ENCODE results near the gene CROCC.

Gene CROCC

DNA sequence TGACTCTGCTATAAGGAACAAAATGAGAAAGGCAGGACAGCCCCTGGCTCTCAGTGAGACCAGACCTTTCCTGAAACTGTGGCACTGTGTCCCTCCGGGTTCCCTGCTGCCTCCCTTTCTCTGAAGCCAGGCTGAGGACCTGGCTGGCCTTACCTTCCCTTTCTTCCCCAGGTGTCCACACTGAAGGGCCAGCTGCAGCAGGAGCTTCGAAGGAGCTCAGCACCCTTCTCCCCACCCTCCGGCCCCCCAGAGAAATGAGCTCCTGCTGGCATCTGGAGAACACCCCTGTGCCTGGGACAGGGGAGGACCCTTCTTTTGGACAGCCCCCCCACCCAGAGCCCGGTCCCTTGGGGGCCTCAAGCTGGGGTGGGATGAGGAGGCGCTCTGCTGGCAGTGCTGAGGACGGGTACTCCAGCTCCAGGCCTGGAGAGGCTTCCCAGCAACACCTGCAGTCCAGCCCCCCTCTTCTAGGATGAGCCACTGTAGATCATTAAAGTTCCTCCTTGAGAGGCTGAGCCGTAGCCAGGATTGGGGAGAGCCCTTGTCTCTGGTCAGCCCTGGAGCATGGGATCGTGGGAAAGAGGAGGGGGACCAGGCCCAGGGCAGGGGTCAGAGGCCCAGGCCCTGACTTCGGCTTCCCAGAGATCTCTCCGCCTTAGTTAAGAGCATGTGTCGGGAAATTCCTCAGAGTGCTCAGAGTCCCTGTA is 50.6 kb downstream of the CROCC start:
- H3K27me3 ChIP-seq (ENCODE audit: insufficient read depth, poor library complexity, severe bottlenecking) = no peaks in the 10 kb centered on the region
- DNase-seq (ENCODE audit: low read depth in 1 of 2, low spot score in 1 of 2) = no peak
- no peak for TF ChIP-seq GABPA (IDR thresholded peaks at IDR 0.05; ENCODE audit: low read depth)
- TF ChIP-seq, protein P1, sequence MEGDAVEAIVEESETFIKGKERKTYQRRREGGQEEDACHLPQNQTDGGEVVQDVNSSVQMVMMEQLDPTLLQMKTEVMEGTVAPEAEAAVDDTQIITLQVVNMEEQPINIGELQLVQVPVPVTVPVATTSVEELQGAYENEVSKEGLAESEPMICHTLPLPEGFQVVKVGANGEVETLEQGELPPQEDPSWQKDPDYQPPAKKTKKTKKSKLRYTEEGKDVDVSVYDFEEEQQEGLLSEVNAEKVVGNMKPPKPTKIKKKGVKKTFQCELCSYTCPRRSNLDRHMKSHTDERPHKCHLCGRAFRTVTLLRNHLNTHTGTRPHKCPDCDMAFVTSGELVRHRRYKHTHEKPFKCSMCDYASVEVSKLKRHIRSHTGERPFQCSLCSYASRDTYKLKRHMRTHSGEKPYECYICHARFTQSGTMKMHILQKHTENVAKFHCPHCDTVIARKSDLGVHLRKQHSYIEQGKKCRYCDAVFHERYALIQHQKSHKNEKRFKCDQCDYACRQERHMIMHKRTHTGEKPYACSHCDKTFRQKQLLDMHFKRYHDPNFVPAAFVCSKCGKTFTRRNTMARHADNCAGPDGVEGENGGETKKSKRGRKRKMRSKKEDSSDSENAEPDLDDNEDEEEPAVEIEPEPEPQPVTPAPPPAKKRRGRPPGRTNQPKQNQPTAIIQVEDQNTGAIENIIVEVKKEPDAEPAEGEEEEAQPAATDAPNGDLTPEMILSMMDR (IDR thresholded peaks at IDR 0.05; ENCODE audit: insufficient read depth, low read length) = no peak
- TF ChIP-seq, protein P2, sequence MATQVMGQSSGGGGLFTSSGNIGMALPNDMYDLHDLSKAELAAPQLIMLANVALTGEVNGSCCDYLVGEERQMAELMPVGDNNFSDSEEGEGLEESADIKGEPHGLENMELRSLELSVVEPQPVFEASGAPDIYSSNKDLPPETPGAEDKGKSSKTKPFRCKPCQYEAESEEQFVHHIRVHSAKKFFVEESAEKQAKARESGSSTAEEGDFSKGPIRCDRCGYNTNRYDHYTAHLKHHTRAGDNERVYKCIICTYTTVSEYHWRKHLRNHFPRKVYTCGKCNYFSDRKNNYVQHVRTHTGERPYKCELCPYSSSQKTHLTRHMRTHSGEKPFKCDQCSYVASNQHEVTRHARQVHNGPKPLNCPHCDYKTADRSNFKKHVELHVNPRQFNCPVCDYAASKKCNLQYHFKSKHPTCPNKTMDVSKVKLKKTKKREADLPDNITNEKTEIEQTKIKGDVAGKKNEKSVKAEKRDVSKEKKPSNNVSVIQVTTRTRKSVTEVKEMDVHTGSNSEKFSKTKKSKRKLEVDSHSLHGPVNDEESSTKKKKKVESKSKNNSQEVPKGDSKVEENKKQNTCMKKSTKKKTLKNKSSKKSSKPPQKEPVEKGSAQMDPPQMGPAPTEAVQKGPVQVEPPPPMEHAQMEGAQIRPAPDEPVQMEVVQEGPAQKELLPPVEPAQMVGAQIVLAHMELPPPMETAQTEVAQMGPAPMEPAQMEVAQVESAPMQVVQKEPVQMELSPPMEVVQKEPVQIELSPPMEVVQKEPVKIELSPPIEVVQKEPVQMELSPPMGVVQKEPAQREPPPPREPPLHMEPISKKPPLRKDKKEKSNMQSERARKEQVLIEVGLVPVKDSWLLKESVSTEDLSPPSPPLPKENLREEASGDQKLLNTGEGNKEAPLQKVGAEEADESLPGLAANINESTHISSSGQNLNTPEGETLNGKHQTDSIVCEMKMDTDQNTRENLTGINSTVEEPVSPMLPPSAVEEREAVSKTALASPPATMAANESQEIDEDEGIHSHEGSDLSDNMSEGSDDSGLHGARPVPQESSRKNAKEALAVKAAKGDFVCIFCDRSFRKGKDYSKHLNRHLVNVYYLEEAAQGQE (IDR thresholded peaks at IDR 0.05; ENCODE audit: insufficient replicate concordance, low read depth) = no peak
- no peak for TF ChIP-seq POLR2AphosphoS5 (IDR thresholded peaks at IDR 0.05; ENCODE audit: low read depth)
- no peak for TF ChIP-seq SPI1 (IDR thresholded peaks at IDR 0.05; ENCODE audit: borderline replicate concordance, low read depth)
- H3K27ac ChIP-seq (replicated peaks) = no peak overlapping the region
- no peak overlapping the region for H3K4me3 ChIP-seq (replicated peaks; ENCODE audit: insufficient read depth, low read length)

DNA sequence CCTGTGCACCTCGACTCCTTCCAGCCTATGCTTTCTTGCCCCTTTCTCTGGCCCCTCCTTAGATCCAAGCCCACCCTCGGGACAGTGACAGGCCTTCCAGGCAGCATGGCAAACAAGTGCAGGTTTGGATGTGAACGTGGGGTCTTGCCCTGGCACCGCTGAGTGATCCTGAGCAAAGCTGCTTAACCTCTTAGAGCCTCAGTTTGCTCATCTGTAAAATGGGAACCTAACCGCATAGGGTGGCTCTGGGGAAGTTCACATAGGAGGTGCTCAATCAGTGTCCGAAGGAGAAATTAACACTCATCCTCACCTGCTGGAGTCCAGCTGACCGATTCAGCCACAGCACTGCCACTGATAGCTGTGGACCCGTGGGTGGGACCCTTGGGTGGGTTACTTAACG is 51.5 kb downstream of the CROCC start:
- TF ChIP-seq, protein P1 (IDR thresholded peaks at IDR 0.05; ENCODE audit: insufficient read depth, low read length) = no peak
- TF ChIP-seq, protein P2 (IDR thresholded peaks at IDR 0.05; ENCODE audit: insufficient replicate concordance, low read depth) = no peak
- no peak for TF ChIP-seq GABPA (IDR thresholded peaks at IDR 0.05; ENCODE audit: low read depth)
- no peak for TF ChIP-seq POLR2AphosphoS5 (IDR thresholded peaks at IDR 0.05; ENCODE audit: low read depth)
- TF ChIP-seq SPI1 (IDR thresholded peaks at IDR 0.05; ENCODE audit: borderline replicate concordance, low read depth) = no peak
- Histone ChIP-seq H3K4me3 (replicated peaks; ENCODE audit: insufficient read depth, low read length) (no peak overlapping the region), H3K27ac (replicated peaks) (no peak overlapping the region), H3K27me3 (ENCODE audit: insufficient read depth, poor library complexity, severe bottlenecking) (no peaks in the 10 kb centered on the region)
- no peak for DNase-seq (ENCODE audit: low read depth in 1 of 2, low spot score in 1 of 2)

DNA sequence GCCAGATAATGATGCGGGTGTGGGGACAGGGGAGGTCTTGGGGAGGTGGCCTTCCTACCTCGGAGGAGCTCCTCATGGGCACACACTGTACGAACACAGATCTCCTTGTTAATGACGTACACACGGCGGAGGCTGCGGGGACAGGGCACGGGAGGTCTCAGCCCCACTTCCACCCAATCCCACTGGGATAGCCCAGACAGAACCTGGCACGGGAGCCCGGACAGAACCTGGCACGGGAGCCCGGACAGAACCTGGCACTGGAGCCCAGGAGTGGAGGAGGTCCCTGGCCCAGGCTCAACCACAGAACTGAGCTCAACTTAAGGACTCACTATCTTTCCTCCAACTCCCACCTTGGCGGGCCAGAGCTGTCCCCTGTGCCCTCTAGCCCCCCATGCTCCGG is 53.5 kb downstream of the CROCC start:
- H3K27me3 ChIP-seq (ENCODE audit: insufficient read depth, poor library complexity, severe bottlenecking) = peaks cover 11% of the 10 kb centered on the region
- H3K4me3 ChIP-seq (replicated peaks; ENCODE audit: insufficient read depth, low read length) = no peak overlapping the region
- no peak overlapping the region for H3K27ac ChIP-seq (replicated peaks)
- TF ChIP-seq, protein P2 (IDR thresholded peaks at IDR 0.05; ENCODE audit: insufficient replicate concordance, low read depth) = no peak
- TF ChIP-seq GABPA (IDR thresholded peaks at IDR 0.05; ENCODE audit: low read depth) = no peak
- TF ChIP-seq, protein P1 (IDR thresholded peaks at IDR 0.05; ENCODE audit: insufficient read depth, low read length) = no peak
- no peak for TF ChIP-seq SPI1 (IDR thresholded peaks at IDR 0.05; ENCODE audit: borderline replicate concordance, low read depth)
- no peak for TF ChIP-seq POLR2AphosphoS5 (IDR thresholded peaks at IDR 0.05; ENCODE audit: low read depth)
- DNase-seq (ENCODE audit: low read depth in 1 of 2, low spot score in 1 of 2) = no peak
